ENCODE data around the gene PHLDB1. TPM values are rescaled to one million over a fixed set of nuclear protein-coding genes. Genes with fewer than 3 reads are reported as not detected.
A peak's percentile ranks its signal among the peaks of the same experiment; 100 is the strongest.
"Not testable (repeated sequence)": the region's sequence is repeated elsewhere in the genome, so short reads cannot be mapped to it uniquely, and the experiment has no call there.

The PHLDB1 gene
- polyA plus RNA-seq, 1 donor, result 132 TPM

DNA sequence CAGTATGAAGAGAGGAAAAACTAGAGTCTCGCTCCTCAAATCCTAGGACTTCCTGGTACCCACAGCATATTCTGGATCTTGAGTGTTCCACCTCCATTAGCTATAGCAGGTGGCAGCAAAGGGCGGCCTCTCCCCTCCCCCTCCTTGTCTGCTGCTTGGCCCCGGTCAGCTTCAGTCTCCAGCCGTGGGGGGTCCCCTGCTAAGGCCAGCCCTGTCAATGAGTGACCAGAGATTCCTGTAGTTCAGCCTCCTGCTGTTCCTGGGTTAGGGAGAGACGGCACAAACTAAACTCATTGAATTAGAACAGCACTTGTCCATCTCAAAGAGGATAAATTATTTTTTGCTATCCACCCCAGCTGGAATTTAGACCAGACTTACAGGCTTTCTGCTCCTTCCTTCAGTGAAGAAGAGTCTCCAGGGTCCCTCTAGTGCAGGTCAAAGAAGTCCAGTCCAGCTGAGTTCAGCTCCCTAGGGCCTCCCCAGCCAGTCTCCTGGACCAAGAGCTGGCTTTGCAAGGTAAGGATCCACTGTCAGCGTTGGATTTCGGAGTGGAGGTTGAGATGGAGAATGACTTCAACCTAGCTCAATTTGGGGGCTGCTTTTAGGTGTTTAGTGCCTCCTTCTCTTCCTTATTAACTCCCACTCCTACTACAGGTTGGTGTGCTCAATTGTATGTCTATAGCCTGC lies 1.1 kb upstream of the PHLDB1 start:
- peak; percentile 47 for DNase-seq

DNA sequence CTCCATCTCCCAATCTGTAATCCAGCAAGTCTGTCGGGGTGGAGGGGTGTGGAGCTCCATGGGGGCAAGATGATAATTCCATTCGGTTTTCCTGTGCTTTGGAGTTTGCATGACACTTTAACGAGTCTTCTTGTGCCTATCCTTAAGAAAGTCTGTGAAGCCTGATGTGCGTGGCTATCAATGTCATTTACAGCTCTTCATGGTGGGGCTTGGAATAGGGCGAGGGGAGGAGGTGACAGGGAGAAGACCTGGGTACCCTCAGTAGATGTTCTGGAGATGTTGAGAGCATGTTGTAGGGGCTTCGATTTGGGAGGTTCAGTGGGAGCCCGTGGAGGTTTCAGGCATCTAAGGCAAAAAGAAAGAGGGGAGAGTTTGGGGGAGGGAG lies 579 bp upstream of the PHLDB1 start:
- no peak for DNase-seq

DNA sequence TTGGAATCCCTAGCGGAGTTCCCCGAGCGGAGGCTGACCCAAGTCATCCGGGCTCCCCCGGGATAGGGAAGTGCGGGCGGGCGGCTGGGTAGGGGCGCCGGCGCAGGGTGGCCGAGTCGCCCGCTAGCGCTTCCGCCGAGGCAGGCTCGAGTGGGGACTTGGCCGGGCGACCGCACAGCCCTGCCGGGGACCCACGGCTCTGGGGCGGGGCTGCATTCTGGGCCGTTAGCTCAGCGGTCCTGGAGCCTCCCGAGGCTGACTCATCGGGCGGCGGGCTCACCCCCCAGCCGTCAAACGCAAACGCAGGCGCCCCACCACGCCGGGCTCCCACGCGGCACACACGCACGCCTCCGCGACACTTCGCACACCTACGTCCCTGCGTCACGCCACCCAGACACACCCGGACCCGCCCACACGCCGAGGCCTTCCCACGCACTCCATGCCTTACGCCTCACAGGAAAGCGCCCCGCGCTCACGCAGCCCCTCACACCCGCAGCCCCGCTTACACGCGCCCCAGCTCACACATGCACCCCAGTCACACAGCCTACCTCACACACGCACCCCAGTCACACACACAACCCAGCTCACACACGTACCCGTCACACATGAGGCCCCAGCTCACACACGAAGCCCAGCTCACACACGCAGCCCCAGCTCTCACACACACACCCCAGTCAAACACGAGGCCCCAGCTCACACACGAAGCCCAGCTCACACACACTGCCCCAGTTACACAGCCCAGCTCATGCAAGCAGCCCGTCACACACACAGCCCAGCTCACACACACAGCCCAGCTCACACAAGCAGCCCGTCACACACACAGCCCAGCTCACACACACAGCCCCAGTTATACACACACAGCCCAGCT lies 1.2 kb downstream of the PHLDB1 start:
- DNase-seq, result peak; percentile 70

DNA sequence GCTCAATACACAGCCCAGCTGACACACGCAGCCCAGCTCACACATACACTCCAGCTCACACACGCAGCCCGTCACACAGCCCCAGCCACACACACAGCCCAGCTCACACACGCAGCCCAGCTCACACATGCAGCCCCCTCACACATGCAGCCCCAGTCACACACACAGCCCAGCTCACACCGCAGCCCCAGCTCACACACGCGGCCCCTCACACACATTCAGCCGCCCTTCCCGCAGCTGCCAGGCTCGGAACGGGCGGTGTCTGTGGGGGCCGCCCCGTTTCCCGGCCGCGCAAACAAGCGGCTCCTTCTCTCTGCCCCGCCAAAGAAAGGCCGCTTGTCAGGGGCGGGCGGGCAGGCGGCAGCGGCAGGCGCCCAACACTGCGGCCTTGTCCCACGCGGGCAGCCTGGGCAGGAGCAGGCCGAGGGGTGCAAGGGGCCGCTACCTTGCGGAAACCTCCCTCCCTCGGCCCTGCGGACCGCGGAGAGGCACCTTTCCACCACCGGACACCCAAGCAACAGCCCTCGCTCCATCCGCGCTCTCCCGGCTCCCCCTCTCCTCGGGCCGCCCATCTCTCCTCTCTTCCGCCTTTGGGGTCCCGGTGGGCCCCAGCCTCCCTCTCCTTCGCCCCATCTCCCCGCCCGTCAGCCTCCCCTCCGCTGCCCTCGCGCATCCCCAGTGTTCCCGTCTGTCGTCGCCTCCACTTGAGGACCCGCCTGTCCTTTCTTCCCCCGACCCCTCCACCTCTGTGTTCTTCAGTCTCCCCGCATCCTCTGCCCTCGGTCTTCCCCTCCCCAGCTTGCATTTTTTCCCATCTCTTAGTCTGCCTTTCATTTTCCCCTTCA lies 2.2 kb downstream of the PHLDB1 start:
- DNase-seq, result peak; percentile 51

DNA sequence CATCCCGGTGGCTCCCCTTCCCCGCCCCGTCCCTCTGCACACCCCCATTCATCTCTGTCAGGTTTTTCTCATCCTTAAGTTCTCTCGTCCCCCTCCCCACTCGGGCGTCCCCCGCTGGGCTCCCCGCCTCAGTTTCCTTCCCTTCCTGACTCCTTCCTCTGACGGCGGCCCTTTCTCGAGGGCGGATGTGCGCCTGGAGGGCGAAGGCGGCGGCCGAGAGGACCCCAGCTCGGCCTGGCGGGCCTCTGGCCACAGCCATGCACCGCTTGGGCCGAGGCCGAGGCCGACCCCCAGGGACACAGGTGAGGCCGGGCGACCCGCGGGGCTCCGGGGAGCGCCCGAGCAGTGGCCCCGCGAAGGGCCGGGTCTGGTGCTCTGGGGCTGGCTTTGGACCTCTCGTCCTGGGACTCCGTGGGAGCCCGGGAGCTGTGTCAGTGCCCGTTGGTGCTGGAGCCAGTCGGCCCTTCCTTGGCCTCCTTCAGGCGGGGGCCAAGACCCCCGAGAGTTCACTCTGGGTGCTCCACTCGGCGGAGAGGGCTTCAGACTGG lies 2.9 kb downstream of the PHLDB1 start:
- no peak for DNase-seq

DNA sequence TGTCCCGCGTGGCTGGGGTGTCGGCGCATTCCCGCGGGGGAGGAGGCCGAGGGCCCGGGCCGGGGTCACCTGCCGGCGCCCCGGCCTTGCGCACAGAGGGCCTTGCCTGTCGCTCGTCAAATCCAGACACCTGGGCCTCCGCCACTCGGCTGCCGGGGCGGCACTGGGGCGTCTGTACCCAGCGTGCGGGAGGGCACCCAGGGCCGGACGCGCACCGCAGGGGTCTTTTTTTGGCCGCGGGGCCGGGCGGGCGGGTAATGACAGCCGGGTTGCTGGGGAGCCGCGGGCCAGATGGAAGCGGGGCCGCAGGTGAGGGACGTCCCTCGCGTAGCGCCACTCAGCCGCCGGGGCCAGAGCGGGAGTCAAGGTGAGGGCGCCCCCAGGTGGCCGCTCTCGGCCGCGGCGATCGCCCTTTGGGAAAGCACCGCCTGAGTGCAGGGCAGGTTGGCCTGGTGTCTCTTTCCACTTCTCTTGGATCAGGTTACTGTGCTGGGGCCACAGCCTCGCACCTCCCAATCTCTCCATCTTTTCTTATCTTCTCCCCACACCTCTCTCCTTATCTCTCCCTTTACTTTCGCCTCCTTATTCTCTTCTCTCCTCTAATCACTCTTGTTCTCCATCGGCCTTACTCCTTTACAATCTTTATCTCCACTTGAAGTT lies 3.5 kb downstream of the PHLDB1 start:
- peak; percentile 82 for DNase-seq

DNA sequence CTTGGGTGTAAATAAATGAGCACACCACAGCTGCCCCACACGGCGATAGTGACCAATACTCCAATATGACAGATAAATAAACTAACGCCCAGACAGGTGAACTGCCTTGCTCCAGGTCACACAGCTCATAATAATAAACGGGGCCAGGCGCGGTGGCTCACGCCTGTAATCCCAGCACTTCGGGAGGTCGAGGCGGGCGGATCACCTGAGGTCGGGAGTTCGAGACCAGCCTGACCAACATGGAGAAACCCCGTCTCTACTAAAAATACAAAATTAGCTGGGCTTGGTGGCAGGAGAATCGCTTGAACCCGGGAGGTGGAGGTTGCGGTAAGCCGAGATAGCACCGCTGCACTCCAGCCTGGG lies 4.0 kb downstream of the PHLDB1 start:
- not testable (repeated sequence) for DNase-seq

DNA sequence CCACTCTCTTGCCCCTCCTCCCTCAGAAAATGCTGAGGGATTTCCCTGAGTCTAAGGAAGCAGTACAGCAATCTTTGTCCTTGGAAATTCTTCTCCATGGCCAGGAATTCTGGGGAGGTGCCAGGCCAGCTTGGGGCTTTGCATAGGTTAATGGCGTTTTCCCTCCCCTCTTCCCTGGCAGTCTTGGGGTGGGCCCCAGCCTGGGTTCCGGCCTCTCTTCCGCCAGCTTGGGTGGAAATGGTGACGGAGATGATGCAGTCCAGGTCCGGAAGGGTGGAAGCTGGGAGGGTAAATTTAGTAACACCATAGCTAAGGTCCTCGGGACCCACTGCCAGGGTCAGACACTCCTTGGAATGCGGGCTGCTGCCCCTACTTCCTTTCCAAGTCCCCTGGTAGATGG lies 5.0 kb downstream of the PHLDB1 start:
- DNase-seq, result no peak

DNA sequence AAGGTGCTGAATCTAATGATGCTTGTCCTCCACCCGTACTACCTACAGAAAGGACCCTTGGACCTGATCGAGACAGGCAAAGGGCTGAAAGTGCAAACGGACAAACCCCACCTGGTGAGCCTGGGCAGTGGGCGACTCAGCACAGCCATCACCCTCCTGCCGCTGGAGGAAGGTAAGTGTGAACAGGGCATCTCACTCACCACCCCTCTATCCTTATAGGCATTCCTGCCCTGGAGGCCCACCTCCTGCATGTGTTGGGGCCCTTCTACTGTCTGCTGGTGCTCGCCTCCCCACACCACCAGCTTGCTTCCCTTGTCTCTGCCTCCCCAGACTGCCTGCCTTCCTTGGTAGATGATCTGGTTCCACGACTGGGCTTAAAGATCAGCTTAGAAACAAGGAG lies 7.1 kb downstream of the PHLDB1 start:
- DNase-seq, result no peak

DNA sequence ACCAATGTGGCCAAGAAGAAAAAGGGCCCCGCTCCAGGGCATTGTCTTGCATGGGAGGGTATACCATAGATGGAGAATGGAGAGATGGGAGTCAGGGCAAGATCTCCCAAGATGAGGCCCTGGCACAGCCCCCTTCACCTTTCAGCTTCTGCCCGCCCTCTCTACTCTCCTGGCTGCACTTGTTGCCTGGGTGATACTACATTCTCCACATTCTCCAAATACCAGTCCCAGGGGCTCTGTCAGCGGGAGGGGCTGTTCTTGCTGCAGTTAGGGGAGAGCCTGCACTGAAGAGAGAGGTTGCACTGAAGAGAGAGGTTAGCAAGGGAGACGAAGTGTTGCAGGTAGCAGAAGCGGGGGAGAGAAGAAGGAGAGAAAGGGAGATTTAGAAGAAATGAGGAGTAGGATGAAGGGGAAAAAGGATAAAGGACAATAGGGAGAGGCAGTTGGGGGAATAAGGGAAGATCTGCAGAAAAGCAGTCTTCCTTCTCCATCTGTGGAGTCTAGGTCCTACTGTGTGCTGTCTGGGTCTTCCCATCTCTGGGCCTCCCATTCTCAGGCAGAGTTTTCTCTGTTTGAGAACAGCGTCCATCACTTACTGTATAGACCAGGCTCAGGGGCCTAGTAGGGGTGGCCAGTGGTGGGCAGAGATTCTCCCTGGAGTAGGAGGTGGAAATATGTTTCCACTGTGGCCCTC lies 8.0 kb downstream of the PHLDB1 start:
- no peak for DNase-seq

DNA sequence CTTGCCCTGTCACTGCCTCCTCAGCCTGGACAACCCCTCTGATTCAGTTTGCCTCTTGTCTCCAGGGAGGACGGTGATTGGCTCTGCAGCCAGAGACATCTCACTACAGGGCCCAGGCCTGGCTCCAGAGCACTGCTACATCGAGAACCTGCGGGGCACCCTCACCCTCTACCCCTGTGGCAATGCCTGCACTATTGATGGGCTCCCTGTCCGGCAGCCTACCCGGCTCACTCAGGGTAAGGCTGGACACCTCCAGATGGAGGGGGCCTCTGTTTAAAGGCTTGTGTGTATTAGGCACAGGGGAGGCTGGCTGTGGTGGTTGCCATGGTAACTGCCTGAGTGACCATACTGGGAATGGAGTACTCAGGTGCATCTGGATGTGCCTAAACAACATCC lies 8.6 kb downstream of the PHLDB1 start:
- DNase-seq, result no peak

DNA sequence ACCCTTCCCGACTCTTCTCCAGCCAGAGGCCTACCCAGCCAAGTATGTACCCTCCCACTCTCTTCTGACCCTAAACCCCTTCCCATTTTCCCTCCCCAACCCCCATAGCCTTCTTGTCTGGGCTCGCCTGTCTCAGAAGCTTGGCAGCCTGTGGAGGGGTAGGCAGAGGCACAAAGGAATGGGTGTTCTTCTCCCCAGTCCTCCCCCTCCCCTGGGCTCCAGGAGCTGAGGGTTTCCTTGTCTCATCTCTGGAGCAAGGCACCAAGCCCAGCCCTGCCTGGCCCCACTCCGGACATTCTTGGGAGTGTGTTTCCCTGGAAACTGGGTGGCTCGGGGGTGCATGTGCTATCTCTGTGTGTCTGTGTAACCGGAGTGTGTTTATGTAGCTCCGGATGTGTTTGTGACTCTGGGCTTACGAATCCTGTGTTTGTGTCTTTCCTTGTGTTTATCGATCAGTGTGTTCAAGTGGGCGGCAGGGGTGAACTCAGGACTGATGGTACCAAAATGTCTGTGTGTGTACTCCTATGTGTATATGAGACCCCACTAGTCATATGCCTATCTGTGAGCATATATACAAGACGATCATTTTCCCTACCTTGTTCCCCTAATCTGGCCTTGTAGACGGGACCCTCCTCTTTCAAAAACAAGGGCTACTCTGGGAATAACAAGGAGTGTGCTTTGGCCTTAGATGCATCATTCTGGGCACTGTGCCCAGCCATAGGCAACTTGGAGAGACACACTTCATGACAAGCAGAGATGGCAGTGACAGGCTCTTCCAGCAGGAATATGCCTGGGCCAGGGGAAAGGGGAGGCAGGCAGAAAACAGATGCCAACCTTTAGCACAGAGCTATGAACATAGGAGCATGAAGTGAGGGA lies 10.9 kb downstream of the PHLDB1 start:
- no peak for DNase-seq

DNA sequence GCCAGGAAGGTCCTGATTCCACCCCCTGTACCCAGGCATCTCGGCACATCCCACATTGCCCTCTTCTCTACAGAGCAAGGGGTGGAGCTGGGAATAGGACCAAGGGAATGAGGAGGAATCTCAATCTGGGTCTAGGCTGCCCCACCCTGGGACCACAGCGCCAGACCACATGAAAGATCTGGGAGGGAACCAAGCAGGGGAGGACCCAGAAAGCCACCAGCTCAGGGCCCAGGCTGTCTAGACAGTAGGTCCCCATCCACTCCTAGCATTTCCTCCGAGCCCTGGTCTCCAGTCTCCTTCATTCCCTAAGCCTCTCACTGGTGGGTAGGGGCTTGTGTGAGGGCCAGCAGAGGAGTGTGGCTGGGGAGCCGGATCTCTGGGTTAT lies 11.6 kb downstream of the PHLDB1 start:
- no peak for DNase-seq

DNA sequence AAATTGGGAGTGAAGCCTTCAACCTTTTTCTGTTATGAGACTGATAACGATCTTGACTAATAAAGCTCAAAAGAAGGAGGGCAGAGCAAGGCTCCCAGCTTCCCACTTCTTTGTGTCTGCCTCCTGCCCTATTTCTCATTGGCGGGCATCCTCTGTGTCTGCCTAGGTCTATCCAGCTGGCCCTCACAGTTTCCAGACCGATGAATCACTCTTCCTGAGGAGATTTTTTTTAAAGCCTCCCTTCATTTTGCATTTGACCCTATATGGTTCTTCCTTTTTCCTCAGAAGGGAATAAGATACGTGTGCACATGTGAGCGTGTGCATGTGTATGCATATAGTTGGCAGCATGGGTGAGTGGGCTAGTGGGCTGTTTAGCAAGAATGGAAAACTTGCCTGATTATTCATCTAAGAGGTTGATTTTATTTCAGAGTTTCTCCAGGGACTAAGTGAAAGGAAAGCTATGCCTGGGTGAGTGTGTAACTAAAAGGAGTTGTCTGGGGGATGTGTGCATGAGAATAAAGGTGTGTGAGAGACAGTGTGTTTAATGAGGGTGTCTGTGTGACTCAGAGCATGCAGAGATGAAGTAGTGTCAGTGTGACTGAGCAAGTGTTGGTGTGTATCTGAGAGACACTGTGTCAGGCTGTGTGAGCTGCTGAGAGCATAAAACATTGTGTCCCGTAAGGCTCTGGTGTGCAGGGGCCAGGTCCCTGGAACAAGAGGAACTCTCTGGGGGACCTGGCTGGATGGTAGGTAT lies 12.2 kb downstream of the PHLDB1 start:
- DNase-seq, result peak; percentile 77

DNA sequence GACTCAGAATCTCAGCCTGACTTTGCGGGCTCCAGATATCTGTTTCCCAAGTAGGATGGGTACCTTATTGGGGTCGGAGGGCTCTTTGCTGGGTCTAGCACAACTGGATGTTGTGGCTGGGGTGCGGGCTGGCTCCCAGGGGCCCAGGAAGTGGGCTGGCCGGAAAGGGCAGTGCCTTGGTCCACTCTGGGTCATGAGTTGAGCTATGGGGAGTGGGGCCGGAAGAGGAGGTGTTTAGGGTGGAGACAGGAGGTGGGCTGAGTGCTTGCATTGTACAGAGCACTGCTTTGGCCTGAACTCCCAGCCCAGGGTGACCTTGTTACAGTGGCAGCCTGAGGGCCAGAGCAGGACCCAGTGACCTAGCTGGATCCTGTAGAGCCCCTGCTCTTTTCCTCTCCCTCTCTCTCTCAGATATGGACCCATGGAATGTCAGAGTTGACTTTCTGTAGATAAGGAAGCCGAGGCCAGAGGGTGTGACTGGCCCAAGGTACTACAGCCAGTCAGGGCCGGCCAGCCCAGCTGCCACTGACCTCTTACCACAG lies 13.2 kb downstream of the PHLDB1 start:
- DNase-seq, result no peak

DNA sequence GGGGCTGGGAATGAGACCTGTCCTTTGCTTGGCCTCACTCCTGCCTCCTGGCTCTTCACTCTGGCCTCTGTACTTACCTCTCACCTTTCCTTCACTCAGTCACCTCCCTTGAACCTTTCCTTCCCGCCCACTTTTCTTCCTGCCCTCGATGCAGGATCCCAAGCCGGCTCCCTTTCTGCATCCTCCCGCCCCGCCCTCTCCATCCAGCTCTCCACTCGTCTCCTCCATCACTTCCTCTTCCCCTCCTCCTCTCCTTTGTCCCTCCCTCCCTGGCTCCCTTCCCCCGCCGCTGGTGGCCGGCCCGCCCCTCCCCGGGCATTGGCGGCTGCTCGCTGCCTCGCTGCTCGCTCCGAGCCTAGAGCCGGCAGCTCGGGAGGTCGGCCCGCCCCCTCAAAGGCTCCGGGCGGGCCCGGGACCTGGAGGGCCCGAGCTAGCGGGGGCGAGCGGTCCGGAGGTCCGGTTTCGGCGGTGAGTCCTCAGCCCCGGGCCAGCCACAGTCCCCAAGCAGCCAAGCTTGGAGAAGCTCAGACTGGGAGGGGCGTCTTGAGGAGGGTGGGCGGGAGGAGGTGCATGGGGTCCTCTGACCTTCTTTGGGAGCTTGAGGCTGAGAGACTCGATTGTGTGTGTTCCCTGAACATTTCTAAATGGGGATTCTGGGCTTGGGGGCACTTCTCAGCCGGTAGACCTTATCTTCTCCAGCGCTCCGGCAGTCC lies 13.8 kb downstream of the PHLDB1 start:
- DNase-seq, result peak; percentile 85

DNA sequence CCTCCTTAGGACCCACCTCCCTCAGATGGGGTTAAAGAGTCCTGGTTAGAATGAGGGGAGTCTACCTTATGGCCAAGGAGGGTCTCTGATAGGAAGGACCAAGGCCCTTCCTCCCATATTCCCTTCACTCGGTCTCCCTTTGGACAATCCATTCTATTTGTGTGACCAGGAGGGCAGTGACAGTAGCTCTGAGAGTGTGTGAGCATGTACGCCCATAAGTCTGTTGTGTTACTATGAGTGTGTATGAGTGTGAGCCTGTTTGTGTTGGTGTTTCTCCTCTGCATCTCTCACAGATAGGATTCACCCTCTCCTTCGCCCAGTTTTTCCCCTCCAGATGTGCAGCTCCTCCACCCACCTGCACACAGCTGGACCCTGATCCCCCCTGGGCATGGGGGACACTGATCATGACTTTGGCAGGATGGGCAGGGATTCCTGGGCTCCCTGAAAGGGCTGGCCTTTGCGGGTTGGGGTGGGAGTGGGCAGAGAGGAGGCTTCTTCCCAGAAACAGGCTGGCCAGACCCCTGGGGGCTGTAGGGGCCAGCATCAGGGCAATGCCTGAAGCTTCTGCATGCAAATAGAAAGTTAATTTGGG lies 14.5 kb downstream of the PHLDB1 start:
- DNase-seq, result no peak

Data from hindlimb muscle (tissue), 1 donor.